Muscle of leg (tissue), 11 donors: ENCODE measurements around the gene ECHS1. TPM values are rescaled to one million over a fixed set of nuclear protein-coding genes. Genes with fewer than 3 reads are reported as not detected.
"Not testable (repeated sequence)": the region's sequence is repeated elsewhere in the genome, so short reads cannot be mapped to it uniquely, and the experiment has no call there.

ENCODE experiments used
- DNase-seq: peaks from one replicate; pipeline ENCODE4 v3.0.0; 2013
- H3K27ac ChIP-seq: one replicate; pipeline ENCODE4 v1.5.1; 2013; ENCODE audit warnings: mild to moderate bottlenecking, low read length, control low read depth
- H3K27me3 ChIP-seq: one replicate; pipeline ENCODE4 v1.6.1; 2013; ENCODE audit warnings: low read length; ENCODE audit not compliant: control insufficient read depth, insufficient read depth
- H3K36me3 ChIP-seq: one replicate; pipeline ENCODE4 v1.6.1; 2013; ENCODE audit warnings: low read length; ENCODE audit not compliant: control insufficient read depth, insufficient read depth
- H3K4me1 ChIP-seq: one replicate; pipeline ENCODE4 v1.6.1; 2013; ENCODE audit warnings: low read length; ENCODE audit not compliant: control insufficient read depth, insufficient read depth
- H3K4me3 ChIP-seq: one replicate; pipeline ENCODE4 v1.5.1; 2013; ENCODE audit warnings: low read length, control low read depth
- H3K9me3 ChIP-seq: replicated peaks from 2 replicates; pipeline ENCODE4 v1.6.1; 2013; ENCODE audit warnings: low read depth, low read length; ENCODE audit not compliant: control insufficient read depth
- WGBS: methylation state at CpG from one replicate; pipeline ENCODE4 v1.1.5; 2013; ENCODE audit warnings: missing lambda C conversion rate; ENCODE audit not compliant: insufficient coverage; 5-methylcytosine and 5-hydroxymethylcytosine counted together
- polyA plus RNA-seq, 8 donors: library from polyadenylated mRNA; unstranded; fragments of 120-200 nt; gene quantifications; one replicate each; pipeline versions ENCODE4 v1.2.1 to v1.2.3, GENCODE V29; 2013; ENCODE audit warnings: inconsistent platforms in 1 of 8, low replicate concordance in 1 of 8; ENCODE audit not compliant: insufficient read length in 8 of 8, insufficient read depth in 1 of 8
- total RNA-seq: library from RNA; stranded (reverse); fragments of 120-200 nt; gene quantifications from one replicate; pipeline ENCODE4 v1.2.4, GENCODE V29; 2013

Gene ECHS1
- total and polyA plus RNA-seq, 9 donors = 107 to 147 (median 127) TPM

- peaks cover 8% of the 10 kb centered on the region for H3K4me1 ChIP-seq
- 85% methylated on average over 15 of the region's 19 CpGs for WGBS
- H3K27ac ChIP-seq = no peak overlapping the region
- peaks cover 16% of the 10 kb centered on the region for H3K36me3 ChIP-seq
- H3K27me3 ChIP-seq = no peaks in the 10 kb centered on the region
- no peaks in the 10 kb centered on the region for H3K9me3 ChIP-seq
- no peak overlapping the region for H3K4me3 ChIP-seq
- no peak for DNase-seq
These were observed 17.6 kb upstream of the ECHS1 start for GRCh38 chr10:133390597-133391248.

- peak; percentile 33 for DNase-seq
- Histone ChIP-seq H3K4me1 (no peaks in the 10 kb centered on the region), H3K27ac (peak overlapping the region; percentile 35), H3K4me3 (no peak overlapping the region), H3K9me3 (no peaks in the 10 kb centered on the region), H3K36me3 (peaks cover 20% of the 10 kb centered on the region), H3K27me3 (no peaks in the 10 kb centered on the region)
- WGBS = 74% methylated on average over 30 of the region's 39 CpGs
These were observed 16.0 kb upstream of the ECHS1 start for GRCh38 chr10:133388973-133389818.

DNA sequence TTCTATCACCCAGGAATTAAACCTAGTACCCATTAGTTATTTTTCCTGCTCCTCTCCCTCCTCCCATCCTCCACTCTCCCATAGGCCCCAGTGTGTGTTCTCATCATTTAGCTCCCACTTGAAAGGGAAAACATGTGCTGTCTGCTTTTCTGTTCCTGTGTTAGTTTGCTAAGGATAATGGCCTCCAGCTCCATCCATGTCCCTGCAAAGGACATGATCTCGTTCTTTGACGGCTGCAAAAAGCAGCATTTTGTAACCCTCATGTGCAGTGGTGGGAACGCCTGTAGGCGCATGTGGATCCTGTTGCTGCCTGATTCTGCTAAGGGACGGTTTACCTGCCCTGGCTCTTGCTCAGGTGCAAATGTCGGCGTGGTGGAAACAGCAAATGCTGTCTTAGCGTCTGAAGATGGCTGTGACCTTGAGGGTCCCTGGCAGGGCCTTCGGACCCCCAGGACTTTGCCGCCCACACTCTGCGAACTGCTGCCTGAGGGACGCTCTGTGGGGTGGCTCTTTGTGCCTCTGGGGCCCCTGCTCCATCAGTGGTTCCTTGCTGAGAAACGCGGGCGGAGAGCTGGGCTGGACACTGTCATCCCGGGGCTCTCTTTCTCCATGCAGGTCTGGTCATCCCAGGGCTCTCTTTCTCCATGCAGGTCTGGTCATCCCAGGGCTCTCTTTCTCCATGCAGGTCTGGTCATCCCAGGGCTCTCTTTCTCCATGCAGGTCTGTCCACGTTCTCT lies 15.2 kb upstream of the ECHS1 start:
- Histone ChIP-seq H3K27ac (no peak overlapping the region), H3K4me3 (no peak overlapping the region), H3K9me3 (no peaks in the 10 kb centered on the region), H3K36me3 (peaks cover 25% of the 10 kb centered on the region), H3K4me1 (no peaks in the 10 kb centered on the region), H3K27me3 (no peaks in the 10 kb centered on the region)
- DNase-seq = no peak
- WGBS = 86% methylated on average over 17 of the region's 17 CpGs

GRCh38 chr10:133386951-133387350 lies 13.8 kb upstream of the ECHS1 start:
- WGBS = no CpG with 5 or more reads among the region's 4 CpGs
- not testable (repeated sequence) for H3K4me3 ChIP-seq, H3K9me3 ChIP-seq, H3K27ac ChIP-seq, DNase-seq, H3K27me3 ChIP-seq, H3K4me1 ChIP-seq
- H3K36me3 ChIP-seq = peaks cover 25% of the 10 kb centered on the region

DNA sequence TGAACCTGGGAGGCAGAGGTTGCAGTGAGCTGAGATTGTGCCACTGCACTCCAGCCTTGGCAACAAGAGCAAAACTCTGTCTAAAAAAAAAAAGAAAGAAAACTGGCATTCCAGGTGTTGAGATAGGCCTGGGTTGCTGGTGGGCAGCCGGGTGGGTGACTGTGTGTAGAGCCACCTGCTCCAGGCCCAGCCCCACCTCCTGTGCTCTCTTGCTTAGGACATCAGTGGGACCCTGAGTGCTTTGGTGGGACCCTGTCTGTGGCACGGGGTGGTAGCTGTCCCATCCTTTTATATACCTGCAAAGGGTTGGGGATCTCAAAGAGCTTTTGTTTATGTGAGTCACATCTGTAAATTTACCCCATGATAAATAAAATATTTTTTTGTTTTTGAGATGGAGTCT lies 12.1 kb upstream of the ECHS1 start:
- Histone ChIP-seq H3K4me1 (no peaks in the 10 kb centered on the region), H3K27ac (no peak overlapping the region), H3K9me3 (no peaks in the 10 kb centered on the region), H3K27me3 (no peaks in the 10 kb centered on the region), H3K36me3 (peaks cover 18% of the 10 kb centered on the region), H3K4me3 (no peak overlapping the region)
- WGBS = 100% methylated on average over 1 of the region's 2 CpGs
- no peak for DNase-seq

GRCh38 chr10:133384071-133384470 lies 10.9 kb upstream of the ECHS1 start:
- DNase-seq = no peak
- no peaks in the 10 kb centered on the region for H3K9me3 ChIP-seq
- H3K27me3 ChIP-seq = no peaks in the 10 kb centered on the region
- no peak overlapping the region for H3K4me3 ChIP-seq
- no peak overlapping the region for H3K27ac ChIP-seq
- H3K4me1 ChIP-seq = peaks cover 8% of the 10 kb centered on the region
- 80% methylated on average over 13 of the region's 13 CpGs for WGBS
- peaks cover 14% of the 10 kb centered on the region for H3K36me3 ChIP-seq

DNA sequence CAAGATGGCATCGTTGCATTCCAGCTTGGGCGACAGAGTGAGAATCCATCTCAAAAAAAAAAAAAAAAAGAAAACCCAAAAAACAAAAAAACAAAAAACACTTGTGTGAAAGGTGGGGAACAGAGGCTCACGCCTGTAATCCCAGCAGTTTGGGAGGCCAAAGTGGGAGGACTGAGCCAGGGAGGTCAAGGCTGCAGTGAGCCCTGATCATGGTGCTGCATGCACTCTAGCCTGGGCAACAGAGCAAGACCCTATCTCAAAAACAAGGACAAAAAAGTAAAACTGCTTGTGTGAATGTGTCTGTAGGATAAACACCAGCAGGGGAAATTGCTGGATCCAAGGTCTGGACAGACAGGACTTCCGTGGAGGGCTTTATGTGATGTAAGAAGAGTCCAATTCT lies 10.4 kb upstream of the ECHS1 start:
- no peak for DNase-seq

DNA sequence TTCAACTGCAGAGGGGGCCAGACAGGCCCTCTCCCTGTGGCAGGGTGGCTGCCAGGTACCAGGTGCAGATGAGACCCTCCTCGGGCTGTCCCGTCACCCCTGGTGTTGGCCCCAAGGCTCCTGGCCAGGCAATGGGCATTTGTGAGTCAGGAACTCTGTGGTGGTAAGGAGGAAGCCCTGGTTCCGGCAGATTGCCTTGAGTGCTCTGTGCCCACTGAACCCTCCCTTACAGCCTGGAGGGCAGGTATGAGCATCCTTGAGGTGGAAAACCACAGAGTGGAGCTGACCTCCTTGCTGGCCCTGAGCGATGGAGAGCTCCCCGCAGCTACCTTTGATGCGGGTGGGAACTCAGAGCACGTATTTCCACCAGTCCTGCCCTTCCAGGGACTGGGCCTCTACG lies 7.9 kb upstream of the ECHS1 start:
- Histone ChIP-seq H3K27ac (no peak overlapping the region), H3K9me3 (no peaks in the 10 kb centered on the region), H3K4me1 (peaks cover 20% of the 10 kb centered on the region), H3K27me3 (no peaks in the 10 kb centered on the region), H3K36me3 (peaks cover 11% of the 10 kb centered on the region), H3K4me3 (no peak overlapping the region)
- DNase-seq = no peak
- WGBS = 85% methylated on average over 6 of the region's 8 CpGs

More for the DNA sequence above, 10.4 kb upstream of the ECHS1 start:
- Histone ChIP-seq H3K27me3 (no peaks in the 10 kb centered on the region), H3K36me3 (peaks cover 11% of the 10 kb centered on the region), H3K9me3 (no peaks in the 10 kb centered on the region), H3K4me3 (no peak overlapping the region), H3K4me1 (peaks cover 8% of the 10 kb centered on the region), H3K27ac (no peak overlapping the region)
- WGBS = 50% methylated on average over 1 of the region's 4 CpGs

DNA sequence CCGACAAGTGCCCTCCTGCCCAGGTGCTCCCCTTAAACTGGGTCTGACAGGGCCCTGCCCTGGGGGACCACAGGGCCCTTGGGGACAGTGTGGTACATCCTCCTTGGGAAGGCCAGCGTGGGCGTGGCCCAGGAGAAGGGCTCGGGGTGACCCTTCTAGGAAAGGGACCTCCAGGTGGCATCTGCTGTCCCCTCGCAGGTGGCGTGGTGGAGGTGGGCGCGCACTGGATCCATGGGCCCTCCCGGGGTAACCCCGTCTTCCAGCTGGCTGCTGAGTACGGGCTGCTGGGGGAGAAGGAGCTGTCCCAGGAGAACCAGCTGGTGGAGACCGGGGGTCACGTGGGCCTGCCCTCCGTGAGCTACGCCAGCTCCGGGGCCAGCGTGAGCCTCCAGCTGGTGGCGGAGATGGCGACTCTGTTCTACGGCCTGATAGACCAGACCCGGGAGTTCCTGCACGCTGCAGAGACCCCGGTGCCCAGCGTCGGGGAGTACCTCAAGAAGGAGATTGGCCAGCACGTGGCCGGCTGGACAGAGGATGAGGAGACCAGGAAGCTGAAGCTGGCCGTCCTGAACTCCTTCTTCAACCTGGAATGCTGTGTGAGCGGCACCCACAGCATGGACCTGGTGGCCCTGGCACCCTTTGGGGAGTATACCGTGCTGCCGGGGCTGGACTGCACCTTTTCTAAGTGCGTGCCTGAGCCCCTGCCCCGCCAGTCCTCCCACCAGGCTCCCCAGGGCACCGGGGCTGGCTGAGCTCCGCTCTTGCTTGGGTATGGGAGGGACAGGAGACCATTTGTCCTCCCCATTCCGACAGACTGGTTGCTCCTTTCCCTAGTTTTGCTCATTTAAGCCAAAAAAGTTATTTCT lies 6.9 kb upstream of the ECHS1 start:
- DNase-seq = no peak
- H3K4me1 ChIP-seq = peaks cover 20% of the 10 kb centered on the region
- no peaks in the 10 kb centered on the region for H3K27me3 ChIP-seq
- 86% methylated on average over 34 of the region's 36 CpGs for WGBS
- peaks cover 9% of the 10 kb centered on the region for H3K36me3 ChIP-seq
- H3K27ac ChIP-seq = no peak overlapping the region
- H3K9me3 ChIP-seq = no peaks in the 10 kb centered on the region
- H3K4me3 ChIP-seq = peak overlapping the region; percentile 50
